Prostate gland (tissue), 2 donors: Measurements from ENCODE around the gene TXNDC17.

Experiments used
- POLR2A ChIP-seq: fragments of 450-650 bp; IDR thresholded peaks from one replicate; pipeline ENCODE4 v1.6.1; 2016; ENCODE audit warnings: antibody characterized with exemption, mild to moderate bottlenecking
- POLR2AphosphoS5 ChIP-seq: sonication (generic); formaldehyde crosslinking; IDR thresholded peaks from one replicate; pipeline ENCODE4 v1.6.1; 2017; ENCODE audit warnings: antibody characterized with exemption
- TF ChIP-seq, protein P1 (sequence below), 4 experiments: fragments of 200-600 bp in 2 of 4; fragments of 450-650 bp in 2 of 4; sonication (generic) in 2 of 4; IDR thresholded peaks; 1 replicate in 3 of 4; 2 replicates in 1 of 4; pipeline ENCODE4 v1.5.1; 2016 to 2019; ENCODE audit warnings: antibody characterized with exemption in 4 of 4, mild to moderate bottlenecking in 2 of 4, moderate library complexity in 2 of 4

DNA sequence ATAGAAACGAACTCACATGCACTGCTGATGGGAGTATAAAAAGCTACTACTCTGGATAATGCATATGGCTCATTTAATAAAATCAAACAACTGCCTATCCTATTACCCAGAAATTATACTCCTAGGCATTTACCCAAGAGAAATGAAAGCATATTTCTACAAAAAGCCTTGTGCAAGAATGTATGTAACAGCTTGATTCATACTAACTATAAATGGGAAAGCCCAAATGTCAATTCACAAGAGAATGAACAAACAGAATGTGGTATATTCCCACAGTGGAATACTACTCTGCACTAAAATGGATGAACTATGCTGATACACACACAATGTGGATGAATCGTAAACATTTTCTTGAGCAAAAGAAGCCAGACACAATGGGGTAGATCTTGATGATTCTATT is 38.7 kb upstream of the TXNDC17 start:
- TF ChIP-seq, protein P1, sequence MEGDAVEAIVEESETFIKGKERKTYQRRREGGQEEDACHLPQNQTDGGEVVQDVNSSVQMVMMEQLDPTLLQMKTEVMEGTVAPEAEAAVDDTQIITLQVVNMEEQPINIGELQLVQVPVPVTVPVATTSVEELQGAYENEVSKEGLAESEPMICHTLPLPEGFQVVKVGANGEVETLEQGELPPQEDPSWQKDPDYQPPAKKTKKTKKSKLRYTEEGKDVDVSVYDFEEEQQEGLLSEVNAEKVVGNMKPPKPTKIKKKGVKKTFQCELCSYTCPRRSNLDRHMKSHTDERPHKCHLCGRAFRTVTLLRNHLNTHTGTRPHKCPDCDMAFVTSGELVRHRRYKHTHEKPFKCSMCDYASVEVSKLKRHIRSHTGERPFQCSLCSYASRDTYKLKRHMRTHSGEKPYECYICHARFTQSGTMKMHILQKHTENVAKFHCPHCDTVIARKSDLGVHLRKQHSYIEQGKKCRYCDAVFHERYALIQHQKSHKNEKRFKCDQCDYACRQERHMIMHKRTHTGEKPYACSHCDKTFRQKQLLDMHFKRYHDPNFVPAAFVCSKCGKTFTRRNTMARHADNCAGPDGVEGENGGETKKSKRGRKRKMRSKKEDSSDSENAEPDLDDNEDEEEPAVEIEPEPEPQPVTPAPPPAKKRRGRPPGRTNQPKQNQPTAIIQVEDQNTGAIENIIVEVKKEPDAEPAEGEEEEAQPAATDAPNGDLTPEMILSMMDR (IDR thresholded peaks at IDR 0.05), result no peak
- TF ChIP-seq POLR2AphosphoS5, result no peak
- no peak for TF ChIP-seq POLR2A
